Brain microvascular endothelial cell (primary cell): ENCODE measurements around the gene ATP6V1G2.

ENCODE experiments used
- DNase-seq: peaks from one replicate; pipeline ENCODE4 v3.0.0-alpha.2; 2020
- H3K27ac ChIP-seq: fragments of 250-450 bp; sonication (Bioruptor Pico); 2 replicates; pipeline ENCODE4 v1.5.1; 2020; ENCODE audit warnings: mild to moderate bottlenecking, moderate library complexity
- H3K27me3 ChIP-seq: fragments of 250-450 bp; sonication (Bioruptor Pico); replicated peaks from 2 replicates; pipeline ENCODE4 v1.5.1; 2020; ENCODE audit warnings: mild to moderate bottlenecking
- H3K36me3 ChIP-seq: fragments of 250-450 bp; sonication (Bioruptor Pico); replicated peaks from 2 replicates; pipeline ENCODE4 v1.5.1; 2020; ENCODE audit warnings: mild to moderate bottlenecking
- H3K4me3 ChIP-seq: 2 replicates; pipeline ENCODE4 v1.5.1; 2011; ENCODE audit warnings: low read depth, mild to moderate bottlenecking, control low read depth, low read length, moderate library complexity
- CTCF ChIP-seq: IDR thresholded peaks from 2 replicates; pipeline ENCODE4 v1.5.1; 2011; ENCODE audit warnings: low read depth, mild to moderate bottlenecking, moderate library complexity, low read length, control low read depth, inconsistent platforms; ENCODE audit errors: missing control alignments
- in situ Hi-C: cut with HindIII; loops from 2 replicates; pipeline ENCODE4 v1.10.0; 2017; ENCODE audit warnings: low sequenced_read_pairs, low pct_ligation_motif_present

Gene ATP6V1G2

GRCh38 chr6:31580807-31581433 is 34.5 kb upstream of the ATP6V1G2 start:
- H3K27me3 ChIP-seq: no peaks in the 10 kb centered on the region
- peak; percentile 72 for DNase-seq
- no peak overlapping the region for H3K27ac ChIP-seq
- TF ChIP-seq CTCF: peak; percentile 77
- no peaks in the 10 kb centered on the region for H3K36me3 ChIP-seq
- peak overlapping the region; percentile 80 for H3K4me3 ChIP-seq
- in situ Hi-C loops: no loop called here

DNA sequence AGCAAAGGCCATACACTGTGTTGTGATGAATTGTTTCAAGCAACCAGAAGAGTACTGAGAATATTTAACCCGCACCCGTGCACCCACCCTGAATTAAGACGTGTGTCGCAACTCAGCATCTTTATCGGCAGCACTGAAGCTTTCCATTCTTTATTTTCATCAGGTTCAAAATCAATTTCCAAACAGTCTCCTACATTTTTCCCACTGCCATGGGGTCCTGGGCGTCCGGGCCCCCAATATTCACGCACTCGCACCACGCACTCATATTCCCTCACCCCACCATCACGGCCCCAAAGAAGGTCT is 34.0 kb upstream of the ATP6V1G2 start:
- Histone ChIP-seq H3K27me3 (no peaks in the 10 kb centered on the region), H3K4me3 (peak overlapping the region; percentile 80), H3K27ac (no peak overlapping the region), H3K36me3 (no peaks in the 10 kb centered on the region)
- DNase-seq: no peak
- in situ Hi-C loops: no loop called here
- no peak for TF ChIP-seq CTCF

DNA sequence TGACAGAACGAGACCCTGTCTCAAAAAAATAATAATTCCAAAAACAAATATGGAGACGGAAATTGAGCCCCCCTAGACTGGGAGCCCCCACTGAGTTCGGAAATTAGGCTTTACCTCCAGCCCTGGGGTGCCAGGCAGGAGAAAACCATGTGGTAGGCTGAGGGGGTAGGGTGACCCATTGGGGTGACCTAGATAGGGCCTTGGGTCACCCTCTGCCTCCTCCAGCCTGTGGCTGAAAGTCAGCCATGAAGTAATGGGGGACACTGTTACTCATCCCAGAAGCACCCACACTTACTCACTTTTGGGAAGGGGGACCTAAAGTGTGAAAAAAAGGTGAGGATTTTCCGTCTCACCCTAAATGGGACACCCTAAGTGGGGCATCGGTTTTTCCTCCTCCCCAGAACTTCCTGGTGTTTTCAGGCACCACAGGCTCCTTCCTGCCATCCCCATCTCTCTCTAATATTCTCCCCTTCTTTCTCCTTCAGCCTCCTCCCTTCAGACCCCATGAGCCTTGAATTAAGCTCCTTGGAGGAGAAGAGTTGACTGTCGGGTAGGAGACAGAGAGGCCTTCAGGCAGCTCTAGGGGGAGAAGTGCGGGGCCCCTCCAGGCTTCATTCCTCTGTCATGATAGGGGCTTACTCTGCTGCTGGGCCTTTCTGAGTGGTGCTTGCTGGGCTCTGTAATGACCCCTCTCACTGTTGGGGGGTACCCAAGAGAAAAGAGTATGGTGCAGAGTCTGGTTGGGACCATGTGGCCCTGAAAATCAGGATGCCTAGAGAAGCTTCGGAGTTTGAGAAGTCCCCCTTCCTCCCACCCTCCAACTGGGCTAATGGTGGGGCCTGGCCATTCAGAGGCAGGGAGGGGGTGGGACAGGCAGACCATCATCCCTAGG is 33.4 kb upstream of the ATP6V1G2 start:
- Histone ChIP-seq H3K36me3 (no peaks in the 10 kb centered on the region), H3K27ac (no peak overlapping the region), H3K4me3 (no peak overlapping the region), H3K27me3 (no peaks in the 10 kb centered on the region)
- TF ChIP-seq CTCF: no peak
- in situ Hi-C loops: no loop called here
- no peak for DNase-seq

DNA sequence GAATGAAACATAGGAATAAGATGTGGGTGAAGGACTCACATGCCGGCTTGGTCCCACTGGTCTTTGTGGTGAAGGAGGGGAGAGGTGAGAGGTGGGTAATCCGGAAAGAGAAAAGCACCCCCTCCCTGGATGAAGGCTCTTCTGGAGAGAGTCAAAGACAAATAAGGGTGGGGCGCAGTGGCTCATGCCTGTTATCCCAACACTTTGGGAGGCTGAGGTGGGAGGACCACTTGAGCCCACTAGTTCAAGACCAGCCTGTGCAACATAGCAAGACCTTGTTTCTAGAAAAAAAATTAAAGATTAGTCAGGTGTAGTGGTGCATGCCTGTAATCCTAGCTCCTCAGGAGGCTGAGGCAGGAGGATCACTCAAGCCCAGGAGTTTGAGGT is 32.7 kb upstream of the ATP6V1G2 start:
- Histone ChIP-seq H3K4me3 (no peak overlapping the region), H3K36me3 (no peaks in the 10 kb centered on the region), H3K27me3 (no peaks in the 10 kb centered on the region), H3K27ac (no peak overlapping the region)
- TF ChIP-seq CTCF: no peak
- no peak for DNase-seq
- in situ Hi-C loops: no loop called here

DNA sequence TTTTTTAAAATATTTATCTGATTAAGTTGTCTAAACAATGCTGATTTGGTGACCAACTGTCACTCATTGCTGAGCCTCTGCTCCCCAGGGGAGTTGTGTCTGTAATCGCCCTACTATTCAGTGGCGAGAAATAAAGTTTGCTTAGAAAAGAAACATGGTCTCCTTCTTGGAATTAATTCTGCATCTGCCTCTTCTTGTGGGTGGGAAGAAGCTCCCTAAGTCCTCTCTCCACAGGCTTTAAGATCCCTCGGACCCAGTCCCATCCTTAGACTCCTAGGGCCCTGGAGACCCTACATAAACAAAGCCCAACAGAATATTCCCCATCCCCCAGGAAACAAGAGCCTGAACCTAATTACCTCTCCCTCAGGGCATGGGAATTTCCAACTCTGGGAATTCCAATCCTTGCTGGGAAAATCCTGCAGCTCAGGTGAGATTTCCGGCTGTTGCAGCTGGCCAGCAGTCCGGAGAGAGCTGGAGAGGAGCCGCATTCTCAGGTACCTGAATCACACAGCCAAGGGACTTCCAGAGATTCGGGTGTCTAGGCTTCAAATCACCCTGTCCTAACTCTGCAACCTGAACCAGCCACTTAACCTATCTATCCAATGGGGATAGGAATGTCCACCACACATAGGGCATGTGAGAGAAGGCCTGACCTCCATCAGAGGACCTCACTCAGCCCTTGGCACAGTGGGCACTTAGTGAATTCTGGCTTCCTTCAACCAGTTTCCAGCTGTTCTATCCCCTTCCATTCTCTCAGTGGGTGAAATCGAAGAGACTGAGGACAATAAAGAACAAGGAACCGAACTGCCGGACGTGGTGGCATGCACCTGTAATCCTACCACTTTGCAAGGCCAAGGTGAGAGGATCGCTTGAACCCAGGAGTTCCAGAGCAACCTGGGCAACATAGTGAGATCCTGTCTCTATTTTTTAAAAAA is 32.0 kb upstream of the ATP6V1G2 start:
- no peak for DNase-seq
- no peak for TF ChIP-seq CTCF

More for the DNA sequence above, 32.0 kb upstream of the ATP6V1G2 start:
- in situ Hi-C loops: no loop called here
- Histone ChIP-seq H3K4me3 (no peak overlapping the region), H3K27me3 (no peaks in the 10 kb centered on the region), H3K27ac (no peak overlapping the region), H3K36me3 (no peaks in the 10 kb centered on the region)
